GM10266 (cell line): ENCODE results near the gene NXPH3.
"Not testable (repeated sequence)": the region's sequence is repeated elsewhere in the genome, so short reads cannot be mapped to it uniquely, and the experiment has no call there.

Source experiments
- DNase-seq: peaks from one replicate; pipeline ENCODE4 v3.0.0; 2012; ENCODE audit errors: extremely low spot score
- CTCF ChIP-seq: IDR thresholded peaks from 2 replicates; pipeline ENCODE4 v1.5.1; 2012; ENCODE audit warnings: mild to moderate bottlenecking, low read depth; ENCODE audit not compliant: control insufficient read depth, insufficient read depth; ENCODE audit errors: missing control alignments

The NXPH3 gene

DNA sequence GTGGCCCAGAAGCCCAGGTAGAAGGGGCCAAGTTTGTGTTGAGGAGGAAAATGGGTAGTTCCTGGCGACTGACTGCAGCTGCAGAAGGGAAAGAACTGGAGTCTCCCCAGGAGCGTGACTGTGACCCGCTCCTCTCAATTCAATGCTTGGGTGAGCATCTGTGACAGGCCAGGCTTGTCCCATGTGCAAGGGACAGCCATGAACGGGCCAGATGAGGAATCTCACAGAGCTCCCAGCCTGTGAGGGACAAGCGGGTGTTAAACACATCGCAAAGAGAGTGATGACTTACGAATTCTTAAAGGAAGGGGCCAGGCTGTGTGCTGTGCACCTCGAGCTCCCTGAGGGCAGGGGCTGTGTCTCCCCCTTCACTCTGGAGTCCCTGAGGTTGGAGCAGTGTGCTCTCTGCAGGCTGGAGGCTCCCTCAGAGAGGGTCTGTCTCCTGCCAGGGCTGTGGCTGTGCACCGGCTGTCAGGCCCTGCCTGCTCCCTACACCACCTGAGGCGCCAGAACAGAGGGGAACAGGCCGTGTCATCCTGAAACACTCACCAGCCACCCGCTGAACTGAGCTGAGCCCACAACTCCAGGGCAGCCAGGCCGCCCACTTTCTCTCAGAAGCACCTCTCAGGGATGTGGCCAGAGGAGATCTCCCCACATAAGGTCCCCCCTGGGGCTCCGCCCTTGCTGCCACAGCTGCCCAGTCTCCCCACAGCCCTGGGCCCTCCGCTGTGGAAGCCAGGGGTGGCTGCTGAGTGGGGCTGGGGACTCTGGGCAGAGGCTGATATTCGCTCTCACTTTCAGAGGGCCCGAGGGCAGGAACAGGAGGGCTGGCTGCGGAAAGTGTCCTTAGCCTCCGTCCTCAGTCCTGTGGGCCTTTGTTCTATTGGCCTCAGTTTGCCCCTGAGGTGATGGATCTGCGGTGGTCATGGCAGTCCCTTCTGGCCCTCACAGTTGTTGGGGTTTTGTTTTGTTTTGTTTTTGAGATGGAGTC lies 25.7 kb upstream of the NXPH3 start:
- TF ChIP-seq CTCF = no peak
- peak; percentile 5 for DNase-seq

- DNase-seq = not testable (repeated sequence)
These were observed 24.9 kb upstream of the NXPH3 start for GRCh38 chr17:49550764-49551163.

- no peak for TF ChIP-seq CTCF
- DNase-seq = peak; percentile 4
These were observed 24.2 kb upstream of the NXPH3 start for GRCh38 chr17:49551221-49552069.

DNA sequence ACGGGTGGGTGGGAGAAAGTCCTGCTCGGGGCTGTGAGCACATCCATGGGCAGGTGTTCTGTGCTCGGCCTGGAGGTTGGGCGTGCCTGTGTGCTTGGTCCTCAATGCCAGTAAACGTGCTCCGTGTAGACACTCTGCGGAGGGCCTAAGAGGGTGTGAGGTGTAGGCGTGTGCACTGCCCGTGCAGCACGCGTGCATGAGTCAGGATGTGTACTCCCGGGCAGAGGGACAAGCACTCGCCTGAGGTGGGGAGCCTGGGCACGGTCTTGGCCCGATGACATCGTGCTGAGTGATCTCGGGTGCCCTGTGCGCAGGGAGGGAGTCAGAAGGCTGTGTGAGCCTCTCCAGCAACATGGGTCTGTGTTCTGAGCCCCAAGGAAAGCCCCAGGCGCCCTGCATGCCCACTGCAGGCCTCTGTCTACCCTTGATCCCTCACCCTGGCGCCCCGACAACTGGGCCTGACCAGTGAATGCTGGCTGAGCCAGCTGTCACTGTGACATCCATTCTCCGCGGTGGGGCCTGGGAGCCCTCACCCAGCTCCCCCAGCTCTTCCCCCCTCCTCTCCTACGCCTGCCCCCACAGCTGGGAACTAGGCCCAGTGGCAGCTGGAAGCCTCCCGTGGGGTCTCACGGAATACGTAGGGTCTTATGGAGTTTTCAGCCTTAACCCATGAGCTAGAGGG lies 23.5 kb upstream of the NXPH3 start:
- no peak for TF ChIP-seq CTCF
- no peak for DNase-seq

- no peak for TF ChIP-seq CTCF
- DNase-seq = peak; percentile 5
These were observed 21.9 kb upstream of the NXPH3 start for GRCh38 chr17:49553676-49554335.

GRCh38 chr17:49554694-49555494 lies 20.8 kb upstream of the NXPH3 start:
- TF ChIP-seq CTCF = no peak
- DNase-seq = peak; percentile 7
